Gastrocnemius medialis (tissue), 4 donors: Measurements from ENCODE around the gene UROC1. TPM values are rescaled to one million over a fixed set of nuclear protein-coding genes. Genes with fewer than 3 reads are reported as not detected.

Source experiments
- ATAC-seq, 2 donors: fragments of 150-250 bp; one replicate each; pipeline ENCODE4 v1.9.1; 2016
- DNase-seq, 2 donors: peaks; one replicate each; pipeline ENCODE4 v3.0.0-alpha.2; 2019
- H3K27ac ChIP-seq, 4 donors: fragments of 200-600 bp; sonication (generic); 1 replicate in 1 of 4; 2 replicates in 3 of 4; pipeline ENCODE4 v1.5.1; 2016 to 2018; ENCODE audit warnings: mild to moderate bottlenecking in 2 of 4, moderate library complexity in 1 of 4
- H3K27me3 ChIP-seq, 3 donors: fragments of 200-600 bp; sonication (generic) in 2 of 3; 1 replicate in 1 of 3; 2 replicates in 2 of 3; pipeline versions ENCODE4 v1.5.1 to v1.6.0; 2016 to 2019; ENCODE audit warnings: mild to moderate bottlenecking in 1 of 3, moderate library complexity in 1 of 3
- H3K36me3 ChIP-seq, 2 donors: fragments of 200-600 bp; sonication (generic) in 1 of 2; one replicate each; pipeline ENCODE4 v1.5.1; 2017 to 2018
- H3K4me1 ChIP-seq, 2 donors: fragments of 200-600 bp; sonication (generic) in 1 of 2; one replicate each; pipeline ENCODE4 v1.5.1; 2016 to 2017; ENCODE audit warnings: mild to moderate bottlenecking in 2 of 2
- H3K4me3 ChIP-seq, 4 donors: fragments of 200-600 bp; sonication (generic) in 3 of 4; 1 replicate in 1 of 4; 2 replicates in 3 of 4; pipeline ENCODE4 v1.5.1; 2016 to 2019; ENCODE audit warnings: mild to moderate bottlenecking in 2 of 4
- H3K9me3 ChIP-seq, 3 donors: fragments of 200-600 bp; sonication (generic) in 2 of 3; 1 replicate in 1 of 3; 2 replicates in 2 of 3; pipeline ENCODE4 v1.5.1; 2016 to 2019
- CTCF ChIP-seq, 5 experiments: fragments of 450-650 bp in 3 of 5; fragments of 200-600 bp in 2 of 5; sonication (generic) in 2 of 5; IDR thresholded peaks in 4 of 5; conservative IDR thresholded peaks in 1 of 5; 1 replicate in 4 of 5; 2 replicates in 1 of 5; pipeline ENCODE4 v1.5.1; 2016 to 2019; ENCODE audit warnings: antibody characterized with exemption in 5 of 5, mild to moderate bottlenecking in 3 of 5, moderate library complexity in 3 of 5
- POLR2A ChIP-seq, 2 donors: fragments of 450-650 bp; IDR thresholded peaks; one replicate each; pipeline ENCODE4 v1.6.1; 2017; ENCODE audit warnings: antibody characterized with exemption in 2 of 2, mild to moderate bottlenecking in 2 of 2, moderate library complexity in 2 of 2
- in situ Hi-C, 4 donors: fragments of 200-750 bp; cut with MboI; loops; one replicate each; pipeline versions ENCODE4 v1.15.0 to v1.8.0; 2017; ENCODE audit warnings: low sequenced_read_pairs in 4 of 4
- intact Hi-C: fragments of 100-400 bp; cut with DNase I; formaldehyde crosslinking; loops from one replicate; pipeline ENCODE4 v1.15.1; 2023; ENCODE audit warnings: low total_unique reads
- total RNA-seq, 4 donors: library from RNA; depleted of rRNA; stranded (reverse); fragments of >200 nt; gene quantifications; one replicate each; pipeline versions ENCODE4 v1.1.0 to v1.2.3, GENCODE V29; 2016

UROC1 gene
- under 1 TPM in 2 of 4 donors, not detected in 2; 0.07 to 0.36 TPM for total RNA-seq

DNA sequence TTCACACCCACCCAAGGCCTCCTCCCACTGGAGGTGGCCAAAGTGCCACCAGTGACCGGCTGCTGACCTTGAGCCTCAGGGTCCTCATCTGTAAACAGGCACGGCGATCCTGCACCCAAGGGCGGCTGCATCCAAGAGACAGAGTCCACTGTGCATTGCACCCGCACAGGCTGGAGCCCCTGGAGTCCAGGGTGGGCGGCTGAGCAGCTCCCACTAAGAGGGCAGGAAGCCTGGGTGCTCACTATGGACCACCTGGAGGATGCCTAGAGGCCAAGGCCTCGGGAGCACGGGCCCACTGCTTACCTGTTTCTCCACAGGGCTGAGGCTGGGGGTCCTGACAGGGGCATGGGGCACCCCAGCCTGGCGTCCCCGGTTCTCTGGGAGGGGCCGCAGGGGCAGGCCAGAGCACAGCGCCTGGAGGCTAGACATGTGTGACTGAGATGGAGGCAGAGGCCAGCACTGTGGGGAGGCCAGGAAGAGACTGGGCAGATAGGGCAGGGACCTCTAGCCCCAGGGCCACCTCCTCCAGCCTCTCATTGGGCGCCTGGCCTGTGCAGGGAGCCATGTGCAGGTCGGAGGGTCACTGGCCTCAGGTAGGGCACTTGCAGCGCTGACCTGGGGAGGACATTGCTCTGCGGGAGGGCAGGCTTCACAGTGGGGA is at the start of gene UROC1:
Gene UROC1 (minus strand): TSS at position 483 of the 661 bp plus-strand sequence. CDS start 54 bp downstream, at position 429.
- H3K36me3 ChIP-seq, result no peaks in the 10 kb centered on the region
- H3K27ac ChIP-seq, result no peak within 1 kb of the TSS
- no peak for DNase-seq
- intact Hi-C loops (no loop called here), in situ Hi-C loops (no loop called here)
- no peak for ATAC-seq
- no peak within 1 kb of the TSS for H3K4me3 ChIP-seq
- no peak for TF ChIP-seq CTCF (IDR thresholded peaks at IDR 0.05 in 4 of 5, conservative IDR thresholded peaks at IDR 0.05 in 1 of 5)
- no peak for TF ChIP-seq POLR2A (IDR thresholded peaks at IDR 0.05)
- no peaks in the 10 kb centered on the region for H3K9me3 ChIP-seq
- H3K27me3 ChIP-seq, result no peaks in the 10 kb centered on the region
- no peaks in the 10 kb centered on the region for H3K4me1 ChIP-seq

GRCh38 chr3:126562737-126563276 is 45.2 kb upstream of the UROC1 start:
- peaks cover 0 to 3% (median 0%) of the 10 kb centered on the region in 3 donors for H3K9me3 ChIP-seq
- no peaks in the 10 kb centered on the region for H3K36me3 ChIP-seq
- intact Hi-C loops (no loop called here), in situ Hi-C loops (no loop called here)
- H3K27ac ChIP-seq, result no peak overlapping the region
- TF ChIP-seq POLR2A (IDR thresholded peaks at IDR 0.05), result no peak
- no peak for TF ChIP-seq CTCF (IDR thresholded peaks at IDR 0.05 in 4 of 5, conservative IDR thresholded peaks at IDR 0.05 in 1 of 5)
- H3K4me1 ChIP-seq, result no peaks in the 10 kb centered on the region
- DNase-seq (no peak), ATAC-seq (no peak)
- no peaks in the 10 kb centered on the region for H3K27me3 ChIP-seq
- H3K4me3 ChIP-seq, result no peak overlapping the region

DNA sequence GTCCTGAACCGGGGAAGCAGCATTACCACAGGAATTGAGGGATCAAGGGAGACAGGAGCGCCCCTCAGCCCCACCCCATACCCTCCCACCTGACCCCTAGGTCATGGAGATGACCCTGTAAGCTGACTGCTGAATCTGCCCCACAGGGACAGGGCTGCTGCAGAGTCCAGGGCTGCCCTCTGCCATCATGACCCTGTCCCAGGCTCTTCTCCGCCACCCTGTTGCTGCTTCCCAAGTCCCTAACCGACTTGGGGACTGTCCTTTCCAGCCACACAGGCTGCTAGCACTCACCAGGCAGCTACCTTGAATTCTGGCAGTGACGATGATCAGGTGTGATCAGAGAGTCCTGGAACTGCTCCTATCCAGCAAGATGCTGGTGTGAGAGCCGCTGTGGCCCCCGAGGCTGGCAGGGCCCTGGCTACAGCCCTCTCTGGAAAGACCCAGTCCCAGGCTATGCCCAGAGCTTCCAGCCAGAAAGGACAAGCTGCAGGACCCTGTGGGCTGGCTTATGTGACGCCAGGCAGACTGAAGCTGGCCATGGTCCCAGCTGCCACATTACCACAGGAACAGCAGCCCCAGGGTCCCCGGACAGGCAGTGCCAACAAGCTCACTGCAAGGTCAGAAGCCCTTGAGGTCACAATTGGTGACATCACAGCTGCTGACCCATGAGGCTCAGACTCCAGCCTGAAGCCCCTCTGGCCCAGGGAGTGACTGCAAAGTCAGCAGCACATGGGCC is 40.9 kb upstream of the UROC1 start, which contains the start of gene C3orf22:
Gene C3orf22 (minus strand): TSS at position 597 of the 736 bp plus-strand sequence. CDS start 5,542 bp downstream, outside the sequence.
- no peaks in the 10 kb centered on the region for H3K4me1 ChIP-seq
- no peak within 1 kb of the TSS for H3K4me3 ChIP-seq
- DNase-seq, result no peak
- TF ChIP-seq CTCF (IDR thresholded peaks at IDR 0.05 in 4 of 5, conservative IDR thresholded peaks at IDR 0.05 in 1 of 5) (no peak), POLR2A (IDR thresholded peaks at IDR 0.05) (no peak)
- H3K36me3 ChIP-seq, result no peaks in the 10 kb centered on the region
- H3K27ac ChIP-seq, result no peak within 1 kb of the TSS
- no peaks in the 10 kb centered on the region for H3K27me3 ChIP-seq
- intact Hi-C loops (no loop called here), in situ Hi-C loops (no loop called here)
- ATAC-seq, result no peak
- H3K9me3 ChIP-seq, result peaks cover 0 to 3% (median 0%) of the 10 kb centered on the region in 3 donors

GRCh38 chr3:126557761-126558160 is 40.2 kb upstream of the UROC1 start:
- ATAC-seq (no peak), DNase-seq (no peak)
- TF ChIP-seq POLR2A (IDR thresholded peaks at IDR 0.05) (no peak), CTCF (IDR thresholded peaks at IDR 0.05 in 4 of 5, conservative IDR thresholded peaks at IDR 0.05 in 1 of 5) (no peak)
- in situ Hi-C loops, result no loop called here
- Histone ChIP-seq H3K27me3 (no peaks in the 10 kb centered on the region), H3K4me3 (no peak overlapping the region), H3K4me1 (no peaks in the 10 kb centered on the region), H3K27ac (no peak overlapping the region), H3K36me3 (no peaks in the 10 kb centered on the region), H3K9me3 (peaks cover 0 to 3% (median 0%) of the 10 kb centered on the region in 3 donors)
- intact Hi-C loops, result no loop called here
